Activated CD4-positive, alpha-beta T cell treated with anti-CD3 and anti-CD28 coated beads for 24 hours (primary cell): ENCODE data around the gene MGAT5B.

Experiments used
- DNase-seq, 2 donors: peaks; one replicate each; pipeline ENCODE4 v3.0.0-alpha.2; 2020; ENCODE audit warnings: low read depth in 2 of 2

Gene MGAT5B

GRCh38 chr17:76927577-76927976 lies 59.4 kb downstream of the MGAT5B start:
- DNase-seq = no peak

GRCh38 chr17:76927982-76928381 lies 59.8 kb downstream of the MGAT5B start:
- no peak for DNase-seq

GRCh38 chr17:76929148-76929547 lies 60.9 kb downstream of the MGAT5B start:
- DNase-seq = no peak

GRCh38 chr17:76929601-76930000 lies 61.4 kb downstream of the MGAT5B start:
- no peak for DNase-seq

- no peak for DNase-seq
Observed at GRCh38 chr17:76930107-76930506, 61.9 kb downstream of the MGAT5B start.

GRCh38 chr17:76932402-76933333 lies 64.5 kb downstream of the MGAT5B start:
- DNase-seq = no peak

GRCh38 chr17:76934561-76935320 lies 66.5 kb downstream of the MGAT5B start:
- DNase-seq = no peak

- DNase-seq = no peak
Observed at GRCh38 chr17:76935331-76935730, 67.1 kb downstream of the MGAT5B start.

- DNase-seq = no peak
Observed at GRCh38 chr17:76937238-76937637, 69.0 kb downstream of the MGAT5B start.

GRCh38 chr17:76938009-76938408 lies 69.8 kb downstream of the MGAT5B start:
- no peak for DNase-seq

- DNase-seq = no peak
Observed at GRCh38 chr17:76940295-76940694, 72.1 kb downstream of the MGAT5B start.

- no peak for DNase-seq
Observed at GRCh38 chr17:76940738-76941350, 72.6 kb downstream of the MGAT5B start.

- no peak for DNase-seq
Observed at GRCh38 chr17:76943202-76943601, 75.0 kb downstream of the MGAT5B start.

- DNase-seq = no peak
Observed at GRCh38 chr17:76943781-76944213, 75.6 kb downstream of the MGAT5B start.

GRCh38 chr17:76944477-76944876 lies 76.3 kb downstream of the MGAT5B start:
- DNase-seq = no peak

GRCh38 chr17:76946111-76946771 lies 78.0 kb downstream of the MGAT5B start:
- DNase-seq = no peak

GRCh38 chr17:76946772-76947135 lies 78.5 kb downstream of the MGAT5B start:
- DNase-seq = no peak

GRCh38 chr17:76947309-76947708 lies 79.1 kb downstream of the MGAT5B start:
- DNase-seq = no peak

GRCh38 chr17:76947771-76948170 lies 79.6 kb downstream of the MGAT5B start:
- no peak for DNase-seq

- DNase-seq = no peak
Observed at GRCh38 chr17:76948301-76948700, 80.1 kb downstream of the MGAT5B start.

GRCh38 chr17:76948726-76949342 lies 80.6 kb downstream of the MGAT5B start:
- DNase-seq = no peak
